Thyroid gland (tissue), 4 donors: ENCODE results near the gene C14orf39.

Source experiments
- POLR2A ChIP-seq, 2 donors: fragments of 450-650 bp; IDR thresholded peaks; one replicate each; pipeline ENCODE4 v1.6.1; 2017; ENCODE audit warnings: antibody characterized with exemption in 2 of 2, mild to moderate bottlenecking in 2 of 2, moderate library complexity in 1 of 2
- TF ChIP-seq, protein P1 (sequence below), 6 experiments: fragments of 200-600 bp in 3 of 6; fragments of 450-650 bp in 3 of 6; sonication (generic) in 3 of 6; IDR thresholded peaks; one replicate each; pipeline ENCODE4 v1.5.1; 2016 to 2019; ENCODE audit warnings: antibody characterized with exemption in 6 of 6, mild to moderate bottlenecking in 2 of 6, inconsistent platforms in 1 of 6, moderate library complexity in 1 of 6

DNA sequence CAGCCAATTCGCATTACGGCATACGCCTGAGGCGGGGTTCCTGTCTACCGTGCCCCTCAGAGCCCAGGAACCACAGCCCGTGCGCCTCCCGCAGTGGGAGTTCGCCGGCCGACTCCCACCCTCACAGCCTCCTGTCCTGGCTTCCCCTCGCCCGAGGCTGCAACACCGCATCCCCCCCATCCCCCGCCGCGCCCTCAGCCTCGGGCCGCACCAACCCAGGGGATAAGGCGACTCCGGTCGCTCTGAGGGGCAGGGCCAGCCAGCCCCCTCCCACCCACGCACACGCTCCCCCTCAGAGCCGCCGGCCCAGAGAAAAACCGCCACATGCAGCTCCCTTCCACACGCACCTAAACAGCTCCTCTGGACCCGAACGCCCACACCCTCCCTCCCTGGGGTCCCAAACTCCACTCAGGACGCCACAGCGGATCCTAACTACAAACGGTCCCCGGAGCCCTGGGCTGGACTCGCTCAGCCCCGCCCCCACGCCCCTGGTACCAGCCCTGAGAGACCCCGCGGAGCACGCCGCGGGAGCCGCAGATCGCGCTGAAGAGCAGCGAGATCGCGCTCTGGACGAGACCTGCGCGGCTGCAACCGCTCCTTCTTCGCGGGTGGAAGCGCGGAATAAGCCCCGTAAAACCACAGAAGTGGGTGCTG lies at the start of gene C14orf39:
- TF ChIP-seq, protein P1, sequence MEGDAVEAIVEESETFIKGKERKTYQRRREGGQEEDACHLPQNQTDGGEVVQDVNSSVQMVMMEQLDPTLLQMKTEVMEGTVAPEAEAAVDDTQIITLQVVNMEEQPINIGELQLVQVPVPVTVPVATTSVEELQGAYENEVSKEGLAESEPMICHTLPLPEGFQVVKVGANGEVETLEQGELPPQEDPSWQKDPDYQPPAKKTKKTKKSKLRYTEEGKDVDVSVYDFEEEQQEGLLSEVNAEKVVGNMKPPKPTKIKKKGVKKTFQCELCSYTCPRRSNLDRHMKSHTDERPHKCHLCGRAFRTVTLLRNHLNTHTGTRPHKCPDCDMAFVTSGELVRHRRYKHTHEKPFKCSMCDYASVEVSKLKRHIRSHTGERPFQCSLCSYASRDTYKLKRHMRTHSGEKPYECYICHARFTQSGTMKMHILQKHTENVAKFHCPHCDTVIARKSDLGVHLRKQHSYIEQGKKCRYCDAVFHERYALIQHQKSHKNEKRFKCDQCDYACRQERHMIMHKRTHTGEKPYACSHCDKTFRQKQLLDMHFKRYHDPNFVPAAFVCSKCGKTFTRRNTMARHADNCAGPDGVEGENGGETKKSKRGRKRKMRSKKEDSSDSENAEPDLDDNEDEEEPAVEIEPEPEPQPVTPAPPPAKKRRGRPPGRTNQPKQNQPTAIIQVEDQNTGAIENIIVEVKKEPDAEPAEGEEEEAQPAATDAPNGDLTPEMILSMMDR (IDR thresholded peaks at IDR 0.05), result no peak
- TF ChIP-seq POLR2A (IDR thresholded peaks at IDR 0.05), result no peak
